Cardiac fibroblast (primary cell): ENCODE results near the gene TMEM205.
A peak's percentile ranks its signal among the peaks of the same experiment; 100 is the strongest.
"Not testable (repeated sequence)": the region's sequence is repeated elsewhere in the genome, so short reads cannot be mapped to it uniquely, and the experiment has no call there.

ENCODE experiments used
- DNase-seq, 2 donors: peaks; one replicate each; pipeline versions ENCODE4 v3.0.0 to v3.0.0-alpha.2; 2010; ENCODE audit warnings: low read depth in 2 of 2
- H3K4me3 ChIP-seq, 2 donors: replicated peaks in 1 of 2; 1 replicate in 1 of 2; 2 replicates in 1 of 2; pipeline ENCODE4 v1.5.1; 2011; ENCODE audit warnings: low read depth in 2 of 2, low read length in 2 of 2, mild to moderate bottlenecking in 2 of 2, moderate library complexity in 1 of 2
- CTCF ChIP-seq: IDR thresholded peaks from one replicate; pipeline ENCODE4 v1.5.1; 2011; ENCODE audit warnings: low read depth, mild to moderate bottlenecking, low read length, inconsistent platforms

TMEM205 gene

DNA sequence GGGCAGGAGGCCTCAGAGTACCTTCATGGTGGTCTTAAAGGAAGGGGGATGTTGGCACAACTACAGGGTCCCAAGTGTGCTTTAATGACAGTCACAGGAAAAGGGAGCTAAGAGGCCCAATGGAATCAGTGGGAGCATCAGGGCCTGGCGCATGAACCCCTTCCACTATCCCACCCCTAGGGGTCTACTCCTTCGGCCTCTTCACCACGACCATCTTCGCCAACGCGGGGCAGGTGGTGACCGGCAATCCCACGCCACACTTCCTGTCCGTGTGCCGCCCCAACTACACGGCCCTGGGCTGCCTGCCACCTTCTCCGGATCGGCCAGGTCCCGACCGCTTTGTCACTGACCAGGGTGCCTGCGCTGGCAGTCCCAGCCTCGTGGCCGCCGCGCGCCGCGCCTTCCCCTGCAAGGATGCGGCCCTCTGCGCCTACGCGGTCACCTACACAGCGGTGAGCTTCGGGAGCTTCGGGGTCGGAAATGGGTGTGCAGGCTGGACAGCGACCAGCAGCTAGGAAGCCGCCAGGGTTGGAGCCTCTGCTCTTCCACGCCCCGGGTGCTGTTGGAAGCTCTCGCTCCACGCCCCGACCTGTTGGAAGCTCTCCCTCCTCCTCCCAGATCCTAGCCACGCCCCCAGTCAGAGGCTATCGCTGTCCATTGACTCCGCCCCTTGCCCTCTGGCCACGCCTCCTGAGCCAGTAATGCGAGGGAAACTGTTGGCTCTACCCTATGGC is 15.1 kb upstream of the TMEM205 start:
- no peak for DNase-seq
- TF ChIP-seq CTCF: no peak
- H3K4me3 ChIP-seq: no peak overlapping the region

DNA sequence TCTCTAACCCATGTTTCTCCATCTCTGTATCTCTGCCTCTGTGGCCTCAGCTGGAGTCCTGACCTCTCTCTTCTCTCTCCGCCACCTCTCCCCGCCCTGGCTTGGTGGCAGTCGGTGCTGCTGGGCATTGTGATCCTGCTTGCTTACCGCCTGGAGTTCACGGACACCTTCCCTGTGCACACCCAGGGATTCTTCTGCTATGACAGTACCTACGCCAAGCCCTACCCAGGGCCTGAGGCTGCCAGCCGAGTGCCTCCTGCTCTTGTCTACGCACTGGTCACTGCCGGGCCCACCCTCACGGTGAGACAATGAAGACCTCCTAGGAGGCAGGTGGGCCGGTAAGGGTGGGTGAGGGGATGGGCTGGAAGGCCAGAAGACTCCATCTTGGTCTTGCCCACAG is 13.4 kb upstream of the TMEM205 start:
- TF ChIP-seq CTCF: no peak
- no peak overlapping the region for H3K4me3 ChIP-seq
- DNase-seq: no peak

GRCh38 chr19:11356676-11357550 is 10.8 kb upstream of the TMEM205 start:
- no peak overlapping the region for H3K4me3 ChIP-seq
- no peak for DNase-seq
- no peak for TF ChIP-seq CTCF

GRCh38 chr19:11356074-11356397 is 10.0 kb upstream of the TMEM205 start:
- TF ChIP-seq CTCF: no peak
- no peak for DNase-seq
- H3K4me3 ChIP-seq: peak overlapping the region; percentile 70 to 76

GRCh38 chr19:11355160-11356073 is 9.3 kb upstream of the TMEM205 start, which contains the start of gene PLPPR2:
PLPPR2 (plus strand) TSS chr19:11355432; CDS start chr19:11357674, 2,242 bp downstream.
- peak within 1 kb of the TSS; percentile 70 to 76 for H3K4me3 ChIP-seq
- TF ChIP-seq CTCF: no peak
- peak; percentile 89 to 91 for DNase-seq

DNA sequence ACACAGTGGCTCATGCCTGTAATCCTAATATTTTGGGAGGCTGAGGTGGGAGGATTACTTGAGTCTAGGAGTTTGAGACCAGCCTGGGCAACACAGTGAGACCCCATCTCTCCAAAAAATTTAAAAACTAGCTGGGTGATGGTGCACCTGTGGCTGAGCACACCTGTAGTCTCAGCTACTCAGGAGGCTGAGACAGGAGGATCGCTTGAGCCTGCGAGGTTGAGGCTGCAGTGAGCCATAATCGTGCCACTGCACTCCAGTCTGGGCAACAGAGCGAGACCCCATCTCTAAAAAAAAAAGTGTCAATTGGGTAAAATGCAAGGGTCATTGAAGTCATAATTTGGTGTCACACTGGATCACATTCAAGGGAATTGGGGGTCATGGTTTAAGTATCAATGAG is 8.0 kb upstream of the TMEM205 start:
- not testable (repeated sequence) for DNase-seq, H3K4me3 ChIP-seq
